D341Med (cell line): ENCODE data around the gene MYCBP.
"Not testable (repeated sequence)": the region's sequence is repeated elsewhere in the genome, so short reads cannot be mapped to it uniquely, and the experiment has no call there.

Experiments
- DNase-seq: peaks from one replicate; pipeline ENCODE4 v3.0.0; 2012; ENCODE audit warnings: low spot score

Gene MYCBP

GRCh38 chr1:38867208-38867607, 5.9 kb downstream of the MYCBP start:
- no peak for DNase-seq

GRCh38 chr1:38865112-38865715, 7.9 kb downstream of the MYCBP start:
- DNase-seq: no peak

- DNase-seq: no peak
Measured at GRCh38 chr1:38860454-38860795, 12.7 kb downstream of the MYCBP start.

- peak; percentile 98 for DNase-seq
Measured at GRCh38 chr1:38859561-38860453, 13.3 kb downstream of the MYCBP start, which contains the start of gene RRAGC. Gene RRAGC (minus strand): TSS chr1:38859772. CDS start chr1:38859646, 126 bp downstream.

GRCh38 chr1:38858833-38859560, 14.2 kb downstream of the MYCBP start:
- peak; percentile 54 for DNase-seq

- DNase-seq: no peak
Measured at GRCh38 chr1:38852780-38853179, 20.4 kb downstream of the MYCBP start.

GRCh38 chr1:38848071-38848470, 25.1 kb downstream of the MYCBP start:
- no peak for DNase-seq

- DNase-seq: no peak
Measured at GRCh38 chr1:38846210-38846609, 26.9 kb downstream of the MYCBP start.

GRCh38 chr1:38845088-38845487, 28.1 kb downstream of the MYCBP start:
- not testable (repeated sequence) for DNase-seq

- no peak for DNase-seq
Measured at GRCh38 chr1:38840281-38840680, 32.9 kb downstream of the MYCBP start.

GRCh38 chr1:38839363-38839762, 33.8 kb downstream of the MYCBP start:
- no peak for DNase-seq

- DNase-seq: not testable (repeated sequence)
Measured at GRCh38 chr1:38836316-38836715, 36.8 kb downstream of the MYCBP start.

- DNase-seq: peak; percentile 66
Measured at GRCh38 chr1:38834937-38835827, 38.0 kb downstream of the MYCBP start.

GRCh38 chr1:38834221-38834782, 38.8 kb downstream of the MYCBP start:
- DNase-seq: no peak

GRCh38 chr1:38833146-38833545, 40.0 kb downstream of the MYCBP start:
- no peak for DNase-seq

GRCh38 chr1:38832370-38832734, 40.8 kb downstream of the MYCBP start:
- DNase-seq: no peak

- no peak for DNase-seq
Measured at GRCh38 chr1:38831731-38832369, 41.3 kb downstream of the MYCBP start.

- no peak for DNase-seq
Measured at GRCh38 chr1:38829368-38829767, 43.8 kb downstream of the MYCBP start.

GRCh38 chr1:38827318-38827717, 45.8 kb downstream of the MYCBP start:
- DNase-seq: no peak

- DNase-seq: no peak
Measured at GRCh38 chr1:38826886-38827285, 46.3 kb downstream of the MYCBP start.

- no peak for DNase-seq
Measured at GRCh38 chr1:38826262-38826661, 46.9 kb downstream of the MYCBP start.
